GM06990 (cell line): Measurements from ENCODE around the gene OXCT2.

Experiments
- DNase-seq: peaks from one replicate; pipeline ENCODE4 v3.0.0-alpha.2; 2011; ENCODE audit not compliant: insufficient read length; ENCODE audit errors: extremely low read depth
- H3K27me3 ChIP-seq: replicated peaks from 2 replicates; pipeline ENCODE4 v1.6.0; 2011; ENCODE audit warnings: low read length; ENCODE audit not compliant: control insufficient read depth, insufficient read depth
- H3K36me3 ChIP-seq: 2 replicates; pipeline ENCODE4 v1.5.1; 2011; ENCODE audit warnings: low read length; ENCODE audit not compliant: control insufficient read depth, insufficient read depth
- H3K4me3 ChIP-seq: replicated peaks from 2 replicates; pipeline ENCODE4 v1.5.1; 2011; ENCODE audit warnings: low read depth, mild to moderate bottlenecking, control low read depth, low read length
- TF ChIP-seq, protein P1 (sequence below): IDR thresholded peaks from 2 replicates; pipeline ENCODE4 v1.5.1; 2011; ENCODE audit warnings: low read length, control low read depth, mild to moderate bottlenecking, inconsistent platforms; ENCODE audit not compliant: insufficient read depth, poor library complexity, severe bottlenecking

OXCT2 gene

DNA sequence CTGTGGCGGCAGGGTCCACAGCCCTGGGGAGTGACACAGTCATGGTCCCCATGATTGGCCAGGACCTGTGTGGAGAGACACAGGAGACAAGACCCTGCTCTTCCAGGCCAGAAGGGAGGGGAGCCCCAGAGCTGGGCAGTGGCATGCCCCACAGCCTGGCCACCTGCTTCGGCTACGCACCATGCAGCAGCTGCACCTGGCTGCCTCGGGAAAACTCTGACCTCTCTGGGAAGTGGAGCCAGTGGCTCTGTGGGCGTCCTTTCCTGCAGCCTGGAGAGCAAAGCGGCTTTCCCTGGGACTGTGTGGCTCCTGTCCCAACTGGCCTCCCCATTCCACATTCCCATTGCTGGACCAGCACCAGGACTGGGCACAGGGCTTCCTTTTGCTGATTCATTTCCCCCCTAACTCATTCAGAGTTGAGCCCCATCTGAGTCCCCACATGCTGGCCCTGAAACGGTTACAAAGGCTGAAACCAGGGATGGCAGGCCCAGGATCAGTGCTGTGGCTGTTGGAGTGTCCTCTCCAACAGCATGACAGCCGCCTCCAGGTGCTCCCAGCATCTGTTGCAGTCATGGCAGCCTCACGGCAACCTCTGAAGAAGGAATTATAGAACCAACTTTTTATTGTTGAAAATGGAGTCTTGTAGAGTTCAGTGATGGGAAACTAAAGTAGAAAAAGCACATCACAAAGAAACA, 15.0 kb downstream of the OXCT2 start:
- H3K4me3 ChIP-seq: no peak overlapping the region
- TF ChIP-seq, protein P1, sequence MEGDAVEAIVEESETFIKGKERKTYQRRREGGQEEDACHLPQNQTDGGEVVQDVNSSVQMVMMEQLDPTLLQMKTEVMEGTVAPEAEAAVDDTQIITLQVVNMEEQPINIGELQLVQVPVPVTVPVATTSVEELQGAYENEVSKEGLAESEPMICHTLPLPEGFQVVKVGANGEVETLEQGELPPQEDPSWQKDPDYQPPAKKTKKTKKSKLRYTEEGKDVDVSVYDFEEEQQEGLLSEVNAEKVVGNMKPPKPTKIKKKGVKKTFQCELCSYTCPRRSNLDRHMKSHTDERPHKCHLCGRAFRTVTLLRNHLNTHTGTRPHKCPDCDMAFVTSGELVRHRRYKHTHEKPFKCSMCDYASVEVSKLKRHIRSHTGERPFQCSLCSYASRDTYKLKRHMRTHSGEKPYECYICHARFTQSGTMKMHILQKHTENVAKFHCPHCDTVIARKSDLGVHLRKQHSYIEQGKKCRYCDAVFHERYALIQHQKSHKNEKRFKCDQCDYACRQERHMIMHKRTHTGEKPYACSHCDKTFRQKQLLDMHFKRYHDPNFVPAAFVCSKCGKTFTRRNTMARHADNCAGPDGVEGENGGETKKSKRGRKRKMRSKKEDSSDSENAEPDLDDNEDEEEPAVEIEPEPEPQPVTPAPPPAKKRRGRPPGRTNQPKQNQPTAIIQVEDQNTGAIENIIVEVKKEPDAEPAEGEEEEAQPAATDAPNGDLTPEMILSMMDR: no peak
- no peak for DNase-seq
- peaks cover 32% of the 10 kb centered on the region for H3K36me3 ChIP-seq
- H3K27me3 ChIP-seq: no peaks in the 10 kb centered on the region

DNA sequence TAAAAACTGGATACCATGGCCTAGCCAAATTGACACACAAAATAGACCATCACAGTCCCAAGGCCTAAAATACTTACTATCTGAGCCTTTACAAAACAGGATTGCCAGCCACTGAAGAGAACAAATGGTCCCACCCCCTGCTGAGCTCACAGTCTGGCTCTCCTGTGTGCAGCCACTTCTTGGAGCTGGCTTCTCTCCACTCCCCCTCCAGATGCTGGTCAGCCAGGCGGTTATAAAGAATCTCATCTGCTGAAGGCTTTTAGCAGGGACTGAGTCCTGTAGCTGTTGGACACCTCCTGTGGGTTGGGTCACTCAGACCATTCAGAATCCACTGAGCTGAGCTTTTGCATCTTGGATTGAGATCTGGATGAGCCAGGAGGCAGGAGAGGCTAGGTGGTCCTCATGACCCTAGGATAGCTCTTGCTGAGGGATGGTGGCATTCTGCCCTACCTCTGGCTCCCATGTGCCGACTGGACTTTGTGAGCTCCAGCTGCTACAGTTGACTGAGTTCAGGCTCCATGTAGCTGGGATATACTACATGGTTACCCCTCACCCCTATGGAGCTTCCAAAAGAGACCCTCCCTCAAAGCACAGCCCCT, 16.1 kb downstream of the OXCT2 start:
- Histone ChIP-seq H3K27me3 (no peaks in the 10 kb centered on the region), H3K36me3 (peaks cover 38% of the 10 kb centered on the region), H3K4me3 (no peak overlapping the region)
- DNase-seq: no peak
- TF ChIP-seq, protein P1: no peak

DNA sequence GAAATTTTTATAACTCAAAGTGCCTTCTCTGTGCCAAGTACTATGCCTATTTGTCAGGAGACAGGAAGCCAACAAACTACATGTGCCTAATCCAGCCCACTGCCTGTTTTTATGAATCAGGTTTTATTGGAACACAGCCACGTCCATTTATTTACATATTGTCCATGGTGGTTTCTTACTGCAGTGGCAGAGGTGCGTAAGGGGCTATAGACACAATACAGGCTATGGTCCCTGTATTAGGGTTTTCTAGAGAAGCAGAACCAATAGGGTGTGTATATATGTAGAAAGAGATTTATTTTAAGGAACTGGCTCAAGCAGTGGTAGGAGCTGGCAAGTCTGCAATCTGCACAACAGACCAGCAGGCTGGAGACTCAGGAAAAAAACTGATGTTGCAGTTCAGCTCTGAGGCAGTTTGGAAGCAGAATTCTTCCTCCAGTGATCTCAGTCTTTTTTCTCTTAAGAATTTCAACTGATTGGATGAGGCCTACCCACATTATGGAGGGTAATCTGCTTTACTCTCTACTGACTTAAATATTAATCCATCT, 17.1 kb downstream of the OXCT2 start:
- Histone ChIP-seq H3K27me3 (no peaks in the 10 kb centered on the region), H3K4me3 (no peak overlapping the region), H3K36me3 (peaks cover 40% of the 10 kb centered on the region)
- TF ChIP-seq, protein P1: no peak
- no peak for DNase-seq

DNA sequence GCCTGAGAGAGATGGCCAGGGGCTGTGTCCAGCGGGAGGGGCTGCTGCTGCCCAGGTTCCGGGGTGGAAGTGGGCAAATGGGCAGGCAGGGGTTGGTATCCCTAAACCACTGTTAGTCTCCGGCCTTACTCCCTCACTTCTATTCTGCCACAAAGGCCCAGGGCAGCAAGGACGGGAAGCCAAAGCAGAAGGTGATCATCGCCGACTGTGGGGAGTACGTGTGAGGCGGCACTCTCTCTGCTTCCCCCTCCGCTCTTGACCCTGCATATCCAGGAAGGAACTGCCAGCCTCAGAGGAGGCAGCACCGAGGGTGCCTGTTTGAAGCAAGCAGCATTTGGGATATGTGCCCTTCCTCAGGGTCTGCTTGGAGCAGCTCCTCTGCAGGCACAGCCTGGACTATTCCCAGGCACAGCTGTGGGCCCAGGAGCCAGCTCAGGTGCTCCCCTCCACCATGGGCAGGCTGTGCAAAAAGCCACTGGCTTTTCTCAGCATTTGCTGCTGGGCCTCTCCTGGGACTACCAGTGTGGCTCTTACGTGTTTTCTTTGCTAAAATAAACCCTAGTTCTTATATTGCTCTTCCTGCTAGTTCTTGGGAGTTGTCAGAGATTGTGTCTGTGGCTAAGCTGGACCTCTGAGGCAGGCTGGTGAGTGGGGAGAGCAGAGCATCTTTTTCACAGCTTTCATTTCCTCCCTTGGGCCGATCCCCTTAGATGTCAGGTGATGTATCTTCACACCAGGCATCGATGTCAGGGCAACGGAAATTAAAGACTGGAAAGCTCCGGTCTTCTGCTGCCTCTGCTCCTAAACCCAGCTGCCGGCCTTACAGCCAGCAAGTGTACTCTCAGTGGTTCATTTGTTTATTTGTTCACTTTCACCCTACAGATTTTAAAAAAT, 17.8 kb downstream of the OXCT2 start:
- H3K4me3 ChIP-seq: no peak overlapping the region
- peaks cover 42% of the 10 kb centered on the region for H3K36me3 ChIP-seq

DNA sequence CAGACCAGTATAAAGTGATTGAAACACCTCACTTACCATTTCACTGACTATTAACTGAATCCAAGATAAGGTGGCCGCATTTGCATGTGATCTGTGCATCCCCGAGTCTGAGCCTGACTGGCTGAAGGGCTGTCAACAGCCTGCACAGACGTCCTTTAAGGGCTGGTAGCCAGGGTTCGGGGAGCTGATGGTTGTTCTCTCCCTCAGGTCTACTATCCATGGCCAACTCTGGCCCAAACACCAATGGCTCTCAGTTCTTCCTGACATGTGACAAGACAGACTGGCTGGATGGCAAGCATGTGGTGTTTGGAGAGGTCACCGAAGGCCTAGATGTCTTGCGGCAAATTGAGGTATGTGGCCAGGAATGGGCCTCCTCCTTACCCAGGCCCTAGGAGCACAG, 18.4 kb downstream of the OXCT2 start:
- TF ChIP-seq, protein P1: no peak
- Histone ChIP-seq H3K36me3 (peaks cover 41% of the 10 kb centered on the region), H3K4me3 (no peak overlapping the region), H3K27me3 (no peaks in the 10 kb centered on the region)
- DNase-seq: no peak

More for the DNA sequence above, 17.8 kb downstream of the OXCT2 start:
- no peaks in the 10 kb centered on the region for H3K27me3 ChIP-seq
- TF ChIP-seq, protein P1: no peak
- DNase-seq: no peak
